HuH-7 (cell line): ENCODE data around the gene RPL27.

Source experiments
- DNase-seq: peaks from one replicate; pipeline ENCODE4 v3.0.0; 2011; ENCODE audit warnings: low spot score

The RPL27 gene

GRCh38 chr17:43051969-43052368, 53.8 kb downstream of the RPL27 start:
- DNase-seq: no peak
